Stimulated activated effector memory CD8-positive, alpha-beta T cell treated with anti-CD3 and anti-CD28 coated beads, Interleukin-12 subunit alpha, Interleukin-12 subunit beta, amount 100 ng/mL, for 72 hours (primary cell): ENCODE results near the gene FCN1.
A peak's percentile ranks its signal among the peaks of the same experiment; 100 is the strongest.
"Not testable (repeated sequence)": the region's sequence is repeated elsewhere in the genome, so short reads cannot be mapped to it uniquely, and the experiment has no call there.

ENCODE experiments used
- ATAC-seq: fragments of 150-1000 bp; cut with Tn5 transposase; 2 replicates; pipeline ENCODE4 v1.10.0; 2021
- DNase-seq, 2 donors: peaks; one replicate each; pipeline ENCODE4 v3.0.0; 2021 to 2022; ENCODE audit warnings: low spot score in 2 of 2
- H3K27ac Mint-ChIP-seq: one replicate; pipeline ENCODE4 v1.8.0; 2022; ENCODE audit warnings: mild to moderate bottlenecking, mixed read lengths
- H3K36me3 Mint-ChIP-seq: one replicate; pipeline ENCODE4 v1.8.0; 2022; ENCODE audit warnings: mild to moderate bottlenecking, mixed read lengths
- H3K4me1 Mint-ChIP-seq: one replicate; pipeline ENCODE4 v1.8.0; 2022; ENCODE audit warnings: mixed read lengths
- H3K4me3 Mint-ChIP-seq: one replicate; pipeline ENCODE4 v1.8.0; 2022; ENCODE audit warnings: mild to moderate bottlenecking, mixed read lengths
- H3K9me3 Mint-ChIP-seq: one replicate; pipeline ENCODE4 v1.8.0; 2022; ENCODE audit warnings: mixed read lengths

FCN1 gene

GRCh38 chr9:134957945-134958227 lies 40.2 kb upstream of the FCN1 start:
- Mint-ChIP-seq H3K9me3 (no peaks in the 10 kb centered on the region), H3K4me3 (no peak overlapping the region), H3K27ac (no peak overlapping the region), H3K36me3 (no peaks in the 10 kb centered on the region), H3K4me1 (no peaks in the 10 kb centered on the region)
- no peak for ATAC-seq
- DNase-seq, result no peak

GRCh38 chr9:134957165-134957944 lies 39.6 kb upstream of the FCN1 start:
- no peaks in the 10 kb centered on the region for H3K36me3 Mint-ChIP-seq
- ATAC-seq, result no peak
- no peaks in the 10 kb centered on the region for H3K9me3 Mint-ChIP-seq
- no peak overlapping the region for H3K4me3 Mint-ChIP-seq
- no peak for DNase-seq
- no peak overlapping the region for H3K27ac Mint-ChIP-seq
- H3K4me1 Mint-ChIP-seq, result no peaks in the 10 kb centered on the region

GRCh38 chr9:134956387-134956786 lies 38.7 kb upstream of the FCN1 start:
- not testable (repeated sequence) for H3K36me3 Mint-ChIP-seq, H3K9me3 Mint-ChIP-seq, ATAC-seq, H3K27ac Mint-ChIP-seq, H3K4me3 Mint-ChIP-seq, H3K4me1 Mint-ChIP-seq, DNase-seq

- Mint-ChIP-seq H3K4me3 (no peak overlapping the region), H3K36me3 (no peaks in the 10 kb centered on the region), H3K4me1 (no peaks in the 10 kb centered on the region), H3K9me3 (peaks cover 4% of the 10 kb centered on the region), H3K27ac (no peak overlapping the region)
- DNase-seq (no peak), ATAC-seq (peak; percentile 23)
Measured at GRCh38 chr9:134955801-134956200, 38.1 kb upstream of the FCN1 start.

GRCh38 chr9:134955156-134955555 lies 37.4 kb upstream of the FCN1 start:
- no peak overlapping the region for H3K27ac Mint-ChIP-seq
- no peaks in the 10 kb centered on the region for H3K4me1 Mint-ChIP-seq
- DNase-seq (no peak), ATAC-seq (no peak)
- no peak overlapping the region for H3K4me3 Mint-ChIP-seq
- no peaks in the 10 kb centered on the region for H3K36me3 Mint-ChIP-seq
- peaks cover 4% of the 10 kb centered on the region for H3K9me3 Mint-ChIP-seq

GRCh38 chr9:134951994-134952393 lies 34.3 kb upstream of the FCN1 start:
- DNase-seq (no peak), ATAC-seq (no peak)
- Mint-ChIP-seq H3K36me3 (no peaks in the 10 kb centered on the region), H3K4me3 (no peak overlapping the region), H3K27ac (no peak overlapping the region), H3K9me3 (peaks cover 4% of the 10 kb centered on the region), H3K4me1 (no peaks in the 10 kb centered on the region)

- Mint-ChIP-seq H3K4me3 (no peak overlapping the region), H3K36me3 (no peaks in the 10 kb centered on the region), H3K27ac (no peak overlapping the region), H3K4me1 (no peaks in the 10 kb centered on the region), H3K9me3 (peaks cover 4% of the 10 kb centered on the region)
- DNase-seq, result no peak
- ATAC-seq, result no peak
Measured at GRCh38 chr9:134951461-134951860, 33.7 kb upstream of the FCN1 start.

GRCh38 chr9:134950386-134951210 lies 32.9 kb upstream of the FCN1 start:
- no peak for ATAC-seq

GRCh38 chr9:134949681-134950385 lies 32.1 kb upstream of the FCN1 start:
- H3K4me3 Mint-ChIP-seq, result no peak overlapping the region
- H3K9me3 Mint-ChIP-seq, result peaks cover 4% of the 10 kb centered on the region
- H3K36me3 Mint-ChIP-seq, result no peaks in the 10 kb centered on the region
- H3K4me1 Mint-ChIP-seq, result no peaks in the 10 kb centered on the region
- ATAC-seq (peak; percentile 24), DNase-seq (no peak)
- H3K27ac Mint-ChIP-seq, result no peak overlapping the region

More at GRCh38 chr9:134950386-134951210, 32.9 kb upstream of the FCN1 start:
- Mint-ChIP-seq H3K36me3 (no peaks in the 10 kb centered on the region), H3K9me3 (peaks cover 4% of the 10 kb centered on the region), H3K27ac (no peak overlapping the region), H3K4me1 (no peaks in the 10 kb centered on the region), H3K4me3 (no peak overlapping the region)
- DNase-seq, result no peak

GRCh38 chr9:134948149-134948548 lies 30.4 kb upstream of the FCN1 start:
- no peak overlapping the region for H3K27ac Mint-ChIP-seq
- no peaks in the 10 kb centered on the region for H3K36me3 Mint-ChIP-seq
- no peak for ATAC-seq
- H3K9me3 Mint-ChIP-seq, result peaks cover 4% of the 10 kb centered on the region
- no peak for DNase-seq
- no peaks in the 10 kb centered on the region for H3K4me1 Mint-ChIP-seq
- no peak overlapping the region for H3K4me3 Mint-ChIP-seq

- H3K27ac Mint-ChIP-seq, result no peak overlapping the region
- H3K9me3 Mint-ChIP-seq, result peaks cover 4% of the 10 kb centered on the region
- H3K4me3 Mint-ChIP-seq, result no peak overlapping the region
- H3K36me3 Mint-ChIP-seq, result no peaks in the 10 kb centered on the region
- ATAC-seq, result no peak
- DNase-seq, result no peak
- H3K4me1 Mint-ChIP-seq, result no peaks in the 10 kb centered on the region
Measured at GRCh38 chr9:134947265-134947955, 29.7 kb upstream of the FCN1 start.

GRCh38 chr9:134946663-134947062 lies 29.0 kb upstream of the FCN1 start:
- Mint-ChIP-seq H3K36me3 (no peaks in the 10 kb centered on the region), H3K27ac (no peak overlapping the region), H3K4me3 (no peak overlapping the region), H3K4me1 (no peaks in the 10 kb centered on the region), H3K9me3 (no peaks in the 10 kb centered on the region)
- ATAC-seq (no peak), DNase-seq (no peak)

- Mint-ChIP-seq H3K9me3 (no peaks in the 10 kb centered on the region), H3K36me3 (no peaks in the 10 kb centered on the region), H3K27ac (no peak overlapping the region), H3K4me3 (no peak overlapping the region), H3K4me1 (no peaks in the 10 kb centered on the region)
- ATAC-seq (no peak), DNase-seq (no peak)
Measured at GRCh38 chr9:134945509-134946275, 28.0 kb upstream of the FCN1 start.

- H3K36me3 Mint-ChIP-seq, result no peaks in the 10 kb centered on the region
- ATAC-seq, result no peak
- no peaks in the 10 kb centered on the region for H3K4me1 Mint-ChIP-seq
Measured at GRCh38 chr9:134944916-134945315, 27.2 kb upstream of the FCN1 start.

More at GRCh38 chr9:134944916-134945315, 27.2 kb upstream of the FCN1 start:
- no peak overlapping the region for H3K27ac Mint-ChIP-seq
- DNase-seq, result no peak
- H3K4me3 Mint-ChIP-seq, result no peak overlapping the region
- H3K9me3 Mint-ChIP-seq, result no peaks in the 10 kb centered on the region
